Activated T-helper 17 cell treated with anti-CD3 and anti-CD28 coated beads, Interleukin-2, amount 50 U/mL, for 72 hours (primary cell): ENCODE results near the gene ADARB2. TPM values are rescaled to one million over a fixed set of nuclear protein-coding genes. Genes with fewer than 3 reads are reported as not detected.

ENCODE experiments used
- ATAC-seq: fragments of 150-1000 bp; cut with Tn5 transposase; replicated peaks from 2 replicates; pipeline ENCODE4 v1.10.0; 2021; ENCODE audit warnings: mild to moderate bottlenecking, moderate library complexity
- H3K27ac Mint-ChIP-seq: one replicate; pipeline ENCODE4 v1.8.0; 2022; ENCODE audit warnings: mixed read lengths
- H3K27me3 Mint-ChIP-seq: one replicate; pipeline ENCODE4 v1.8.0; 2022; ENCODE audit warnings: mixed read lengths
- H3K36me3 Mint-ChIP-seq: one replicate; pipeline ENCODE4 v1.8.0; 2022; ENCODE audit warnings: low read depth, mild to moderate bottlenecking, mixed read lengths
- H3K4me1 Mint-ChIP-seq: one replicate; pipeline ENCODE4 v1.8.0; 2022; ENCODE audit warnings: mixed read lengths
- H3K4me3 Mint-ChIP-seq: one replicate; pipeline ENCODE4 v1.8.0; 2022; ENCODE audit warnings: mild to moderate bottlenecking, mixed read lengths
- H3K9me3 Mint-ChIP-seq: one replicate; pipeline ENCODE4 v1.8.0; 2022; ENCODE audit warnings: mixed read lengths
- total RNA-seq, 2 donors: library from RNA; stranded (reverse); gene quantifications; one replicate each; pipeline ENCODE4 v1.2.3, GENCODE V29; 2022

The ADARB2 gene
- total RNA-seq, 2 donors from 2014 or later = not detected

DNA sequence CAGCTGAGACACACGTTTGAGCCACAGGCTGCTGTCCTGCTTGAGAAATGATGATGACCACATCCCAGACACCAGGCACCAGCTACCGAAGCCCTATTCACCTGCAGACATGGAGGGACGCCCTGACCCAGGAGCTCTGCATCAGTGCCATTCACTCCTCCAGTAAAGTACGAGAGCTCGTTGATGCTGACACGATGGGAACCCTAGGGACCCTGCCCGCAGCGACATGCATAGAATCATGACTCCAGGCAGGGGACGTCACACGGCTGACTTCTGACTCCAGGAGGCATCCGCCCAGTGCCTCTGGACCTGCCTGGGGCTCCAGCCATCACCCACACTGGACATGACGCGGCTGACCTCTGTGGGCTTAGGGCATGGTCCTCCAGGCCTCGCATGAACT is 129.9 kb downstream of the ADARB2 start:
- Mint-ChIP-seq H3K27me3 (peaks cover 39% of the 10 kb centered on the region), H3K9me3 (no peaks in the 10 kb centered on the region), H3K4me1 (peaks cover 5% of the 10 kb centered on the region), H3K27ac (no peak overlapping the region), H3K4me3 (no peak overlapping the region), H3K36me3 (no peaks in the 10 kb centered on the region)
- ATAC-seq = no peak

DNA sequence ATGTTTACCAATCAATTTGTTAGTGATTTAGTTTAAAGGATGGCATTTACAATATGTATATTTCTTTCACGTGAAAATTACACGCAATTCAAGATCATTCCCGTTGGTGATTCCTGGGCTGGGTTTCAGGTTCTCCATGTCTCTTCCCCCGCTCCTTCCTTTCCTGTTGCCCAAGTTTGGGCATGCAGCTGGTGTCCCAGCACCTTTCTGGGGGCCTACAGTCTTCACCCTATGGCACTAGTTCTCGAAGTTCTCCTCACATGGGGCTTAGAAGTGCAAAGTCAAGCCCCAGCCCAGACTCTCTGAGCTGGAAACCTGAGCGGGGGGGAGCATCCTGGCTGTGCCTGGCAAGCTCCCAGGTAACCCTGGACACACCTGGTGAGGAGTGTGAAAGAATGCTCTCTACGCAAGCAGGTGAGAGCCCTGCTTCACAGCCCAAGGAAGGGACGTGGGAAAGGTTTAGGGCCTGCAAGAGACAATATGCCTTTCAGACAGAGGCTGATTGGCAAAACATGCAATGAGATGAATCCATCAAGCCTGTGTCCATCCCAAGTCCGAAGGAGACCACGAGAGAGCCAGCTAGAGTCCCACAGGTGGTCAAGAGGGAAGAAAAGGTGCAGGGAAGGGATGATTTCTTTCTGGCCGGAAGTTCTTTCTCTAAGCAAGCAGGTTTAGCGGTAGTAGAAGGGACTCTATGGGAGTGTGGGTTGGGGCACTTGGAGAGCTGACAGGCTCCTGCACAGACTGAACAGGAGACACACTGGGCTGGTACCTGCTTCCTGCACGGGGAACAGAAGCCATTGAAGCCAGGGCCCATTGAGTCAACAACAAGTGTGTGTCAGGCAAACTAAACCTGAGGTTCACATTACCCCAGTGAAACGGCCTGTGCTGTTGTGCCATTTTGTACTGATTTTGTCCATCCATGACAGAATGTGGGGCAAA is 131.1 kb downstream of the ADARB2 start:
- no peak overlapping the region for H3K27ac Mint-ChIP-seq
- peaks cover 34% of the 10 kb centered on the region for H3K27me3 Mint-ChIP-seq
- H3K4me1 Mint-ChIP-seq = peaks cover 5% of the 10 kb centered on the region
- H3K9me3 Mint-ChIP-seq = no peaks in the 10 kb centered on the region
- no peak for ATAC-seq
- H3K4me3 Mint-ChIP-seq = no peak overlapping the region
- no peaks in the 10 kb centered on the region for H3K36me3 Mint-ChIP-seq

DNA sequence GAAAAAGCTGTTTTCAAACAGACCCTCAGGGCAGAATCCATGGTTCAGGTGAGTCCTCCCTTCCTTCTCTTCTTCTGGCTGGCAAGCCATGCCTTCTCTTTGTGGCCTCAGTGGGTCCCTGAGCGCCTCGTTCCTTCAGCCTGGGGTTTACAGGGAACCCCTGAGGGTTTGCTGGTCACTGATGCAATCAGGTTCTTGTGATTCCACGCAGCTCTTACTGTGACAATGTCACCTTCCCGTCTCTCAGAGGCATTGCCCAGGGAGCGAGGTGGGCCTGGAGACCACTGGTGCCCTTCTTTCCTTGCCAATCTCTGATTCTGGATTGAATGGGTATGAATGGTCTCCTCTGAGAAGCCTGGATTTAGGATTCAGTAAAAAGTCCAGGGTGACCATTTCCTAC is 132.2 kb downstream of the ADARB2 start:
- Mint-ChIP-seq H3K4me3 (no peak overlapping the region), H3K27ac (no peak overlapping the region), H3K4me1 (peaks cover 5% of the 10 kb centered on the region), H3K9me3 (no peaks in the 10 kb centered on the region), H3K27me3 (peaks cover 28% of the 10 kb centered on the region), H3K36me3 (no peaks in the 10 kb centered on the region)
- no peak for ATAC-seq

- Mint-ChIP-seq H3K9me3 (no peaks in the 10 kb centered on the region), H3K4me1 (peaks cover 5% of the 10 kb centered on the region), H3K4me3 (no peak overlapping the region), H3K36me3 (no peaks in the 10 kb centered on the region), H3K27me3 (peaks cover 26% of the 10 kb centered on the region), H3K27ac (no peak overlapping the region)
- no peak for ATAC-seq
These were observed 133.1 kb downstream of the ADARB2 start for GRCh38 chr10:1604246-1604645.

DNA sequence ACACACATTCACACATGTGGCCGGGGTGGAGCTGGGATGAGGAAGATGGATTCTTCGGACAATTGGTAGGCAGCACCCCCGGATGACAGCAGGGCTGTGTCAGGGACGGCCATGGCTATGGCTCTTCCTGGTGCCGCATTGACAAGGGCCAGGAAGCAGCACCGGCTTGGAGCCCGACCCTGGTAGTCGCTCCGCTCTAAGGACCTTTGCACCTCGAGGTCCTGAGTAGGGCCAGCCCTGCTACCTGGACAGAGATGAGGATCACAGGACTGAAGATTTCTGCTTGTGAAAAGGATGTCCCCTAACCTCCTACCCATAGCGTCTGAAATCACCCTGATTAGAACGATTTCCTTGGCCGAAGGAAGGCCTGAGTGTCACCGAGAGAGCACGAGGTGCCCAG is 134.1 kb downstream of the ADARB2 start:
- Mint-ChIP-seq H3K4me1 (peaks cover 2% of the 10 kb centered on the region), H3K36me3 (no peaks in the 10 kb centered on the region), H3K9me3 (no peaks in the 10 kb centered on the region), H3K27ac (no peak overlapping the region), H3K4me3 (no peak overlapping the region), H3K27me3 (peaks cover 19% of the 10 kb centered on the region)
- no peak for ATAC-seq

GRCh38 chr10:1602037-1602484 is 135.3 kb downstream of the ADARB2 start:
- no peak for ATAC-seq
- H3K4me1 Mint-ChIP-seq = no peaks in the 10 kb centered on the region
- H3K36me3 Mint-ChIP-seq = no peaks in the 10 kb centered on the region
- H3K9me3 Mint-ChIP-seq = no peaks in the 10 kb centered on the region
- peaks cover 12% of the 10 kb centered on the region for H3K27me3 Mint-ChIP-seq
- no peak overlapping the region for H3K4me3 Mint-ChIP-seq
- no peak overlapping the region for H3K27ac Mint-ChIP-seq

- no peak overlapping the region for H3K4me3 Mint-ChIP-seq
- H3K27ac Mint-ChIP-seq = no peak overlapping the region
- no peaks in the 10 kb centered on the region for H3K4me1 Mint-ChIP-seq
- H3K36me3 Mint-ChIP-seq = no peaks in the 10 kb centered on the region
- peaks cover 11% of the 10 kb centered on the region for H3K27me3 Mint-ChIP-seq
- H3K9me3 Mint-ChIP-seq = no peaks in the 10 kb centered on the region
- ATAC-seq = no peak
These were observed 135.9 kb downstream of the ADARB2 start for GRCh38 chr10:1601406-1601805.

DNA sequence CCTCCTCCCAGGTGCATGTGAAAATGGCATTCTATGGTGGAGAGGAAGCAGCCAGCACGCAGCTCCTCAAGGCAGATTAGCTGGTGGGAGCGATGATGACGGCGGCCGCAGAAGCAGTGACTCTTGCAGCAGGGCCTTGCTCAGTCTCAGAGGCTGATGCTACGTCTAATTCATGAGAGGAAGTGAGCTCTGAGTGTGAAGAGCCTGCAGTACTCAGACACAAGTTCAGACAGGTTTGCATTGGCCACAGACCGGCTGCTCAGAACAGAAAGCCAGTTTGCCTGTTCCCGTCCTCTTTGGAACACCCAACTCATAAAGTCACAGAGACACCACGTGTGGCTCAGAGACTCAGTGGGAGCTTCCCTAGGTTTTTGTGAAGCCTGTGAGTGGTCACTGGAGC is 136.5 kb downstream of the ADARB2 start:
- Mint-ChIP-seq H3K9me3 (no peaks in the 10 kb centered on the region), H3K4me3 (no peak overlapping the region), H3K4me1 (no peaks in the 10 kb centered on the region), H3K27me3 (peaks cover 7% of the 10 kb centered on the region), H3K36me3 (no peaks in the 10 kb centered on the region), H3K27ac (no peak overlapping the region)
- ATAC-seq = no peak

GRCh38 chr10:1598393-1599153 is 138.8 kb downstream of the ADARB2 start:
- ATAC-seq = no peak
- Mint-ChIP-seq H3K9me3 (no peaks in the 10 kb centered on the region), H3K4me3 (no peak overlapping the region)

GRCh38 chr10:1597370-1598146 is 139.8 kb downstream of the ADARB2 start:
- Mint-ChIP-seq H3K27me3 (peaks cover 12% of the 10 kb centered on the region), H3K36me3 (no peaks in the 10 kb centered on the region), H3K4me1 (no peaks in the 10 kb centered on the region), H3K9me3 (no peaks in the 10 kb centered on the region), H3K4me3 (no peak overlapping the region), H3K27ac (no peak overlapping the region)
- ATAC-seq = no peak

More at GRCh38 chr10:1598393-1599153, 138.8 kb downstream of the ADARB2 start:
- Mint-ChIP-seq H3K4me1 (no peaks in the 10 kb centered on the region), H3K36me3 (no peaks in the 10 kb centered on the region), H3K27me3 (peaks cover 10% of the 10 kb centered on the region), H3K27ac (no peak overlapping the region)

GRCh38 chr10:1596482-1597099 is 140.7 kb downstream of the ADARB2 start:
- no peaks in the 10 kb centered on the region for H3K4me1 Mint-ChIP-seq
- H3K27me3 Mint-ChIP-seq = peaks cover 12% of the 10 kb centered on the region
- no peaks in the 10 kb centered on the region for H3K36me3 Mint-ChIP-seq
- H3K4me3 Mint-ChIP-seq = no peak overlapping the region
- no peak for ATAC-seq
- no peak overlapping the region for H3K27ac Mint-ChIP-seq
- H3K9me3 Mint-ChIP-seq = no peaks in the 10 kb centered on the region

- Mint-ChIP-seq H3K4me1 (no peaks in the 10 kb centered on the region), H3K4me3 (no peak overlapping the region), H3K27ac (no peak overlapping the region), H3K27me3 (peaks cover 12% of the 10 kb centered on the region), H3K9me3 (no peaks in the 10 kb centered on the region), H3K36me3 (no peaks in the 10 kb centered on the region)
- ATAC-seq = no peak
These were observed 141.6 kb downstream of the ADARB2 start for GRCh38 chr10:1595726-1596125.

GRCh38 chr10:1595242-1595600 is 142.1 kb downstream of the ADARB2 start:
- Mint-ChIP-seq H3K9me3 (no peaks in the 10 kb centered on the region), H3K4me3 (no peak overlapping the region), H3K4me1 (no peaks in the 10 kb centered on the region), H3K27ac (no peak overlapping the region), H3K36me3 (no peaks in the 10 kb centered on the region), H3K27me3 (peaks cover 12% of the 10 kb centered on the region)
- no peak for ATAC-seq
